ENCODE results near the gene FNBP1.

Gene FNBP1

DNA sequence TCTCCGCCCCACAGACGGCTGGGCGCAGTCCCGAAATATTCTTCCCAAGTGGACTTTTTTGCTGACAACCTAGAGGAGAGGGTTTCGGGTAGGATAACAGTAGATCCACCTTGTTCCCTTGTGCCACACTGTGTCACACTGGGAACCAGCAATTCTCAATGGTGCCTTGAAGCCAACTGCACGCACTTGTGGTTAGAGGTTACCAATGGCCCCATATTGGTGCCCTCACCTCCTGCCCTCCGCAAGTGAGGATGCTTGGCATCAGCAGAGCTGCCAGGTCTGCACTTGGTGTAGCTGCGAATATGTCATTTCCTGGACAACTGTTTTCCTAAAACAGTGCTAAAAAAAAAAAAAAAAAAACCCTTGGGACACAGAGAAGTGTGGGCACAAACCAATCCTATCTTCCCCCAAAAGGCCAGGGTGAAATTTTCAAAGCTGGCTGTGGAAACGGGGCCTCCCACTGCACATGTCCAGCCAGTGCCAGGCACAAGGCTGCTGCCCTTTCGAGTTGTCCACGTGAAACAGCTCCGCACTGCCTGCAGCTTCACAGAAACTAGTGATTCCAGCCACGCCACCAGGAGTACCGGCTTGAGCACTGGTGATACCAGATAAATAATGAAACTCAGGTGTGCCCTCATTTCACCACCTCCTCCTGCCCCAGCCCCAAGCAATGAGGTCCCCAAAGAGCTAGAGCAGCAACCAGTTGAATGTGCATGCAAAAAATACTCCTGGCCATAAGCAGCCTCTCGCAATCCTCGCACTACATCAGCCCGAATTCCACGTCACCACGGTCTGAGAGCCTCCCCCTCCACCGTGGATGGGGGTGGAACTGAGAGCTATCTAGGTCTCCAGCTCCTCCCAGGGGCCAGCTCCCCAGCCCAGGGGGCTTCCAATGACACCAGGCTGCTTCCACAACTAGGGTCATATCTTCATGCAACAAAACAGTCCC lies 156.5 kb downstream of the FNBP1 start:
- ChIA-PET POLR2A (interaction anchor here (0.9 to 1.4 kb wide), 3 partner anchors 8 to 167 kb away, joined by 4 to 5 read pairs (median 4); partner anchors contain the start of genes FNBP1 and GPR107), CTCF (interaction anchor here (0.7 kb wide), 1 partner anchor 140 kb away, joined by 3 read pairs; no protein-coding TSS in a partner anchor)
- DNase-seq (ENCODE audit: extremely low spot score): no peak
- no peak for TF ChIP-seq ELF4 (IDR thresholded peaks at IDR 0.05)
- no peak for TF ChIP-seq ZNF384 (IDR thresholded peaks at IDR 0.05)
- TF ChIP-seq L3MBTL2 (conservative IDR thresholded peaks at IDR 0.05): no peak
- no peak for TF ChIP-seq BHLHE40 (IDR thresholded peaks at IDR 0.05; ENCODE audit: borderline replicate concordance)
- TF ChIP-seq, protein P1, sequence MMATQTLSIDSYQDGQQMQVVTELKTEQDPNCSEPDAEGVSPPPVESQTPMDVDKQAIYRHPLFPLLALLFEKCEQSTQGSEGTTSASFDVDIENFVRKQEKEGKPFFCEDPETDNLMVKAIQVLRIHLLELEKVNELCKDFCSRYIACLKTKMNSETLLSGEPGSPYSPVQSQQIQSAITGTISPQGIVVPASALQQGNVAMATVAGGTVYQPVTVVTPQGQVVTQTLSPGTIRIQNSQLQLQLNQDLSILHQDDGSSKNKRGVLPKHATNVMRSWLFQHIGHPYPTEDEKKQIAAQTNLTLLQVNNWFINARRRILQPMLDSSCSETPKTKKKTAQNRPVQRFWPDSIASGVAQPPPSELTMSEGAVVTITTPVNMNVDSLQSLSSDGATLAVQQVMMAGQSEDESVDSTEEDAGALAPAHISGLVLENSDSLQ (IDR thresholded peaks at IDR 0.05): no peak
- no peak for TF ChIP-seq FOXM1 (IDR thresholded peaks at IDR 0.05; ENCODE audit: borderline replicate concordance)
- no peak for TF ChIP-seq SP1 (IDR thresholded peaks at IDR 0.05)
- TF ChIP-seq LEF1 (IDR thresholded peaks at IDR 0.05; ENCODE audit: borderline replicate concordance): no peak
- TF ChIP-seq NFRKB (IDR thresholded peaks at IDR 0.05): no peak
- TF ChIP-seq HDGF (IDR thresholded peaks at IDR 0.05; ENCODE audit: borderline replicate concordance): no peak
- no peak for TF ChIP-seq FOXK2 (IDR thresholded peaks at IDR 0.05)
- TF ChIP-seq SUZ12 (IDR thresholded peaks at IDR 0.05): no peak

DNA sequence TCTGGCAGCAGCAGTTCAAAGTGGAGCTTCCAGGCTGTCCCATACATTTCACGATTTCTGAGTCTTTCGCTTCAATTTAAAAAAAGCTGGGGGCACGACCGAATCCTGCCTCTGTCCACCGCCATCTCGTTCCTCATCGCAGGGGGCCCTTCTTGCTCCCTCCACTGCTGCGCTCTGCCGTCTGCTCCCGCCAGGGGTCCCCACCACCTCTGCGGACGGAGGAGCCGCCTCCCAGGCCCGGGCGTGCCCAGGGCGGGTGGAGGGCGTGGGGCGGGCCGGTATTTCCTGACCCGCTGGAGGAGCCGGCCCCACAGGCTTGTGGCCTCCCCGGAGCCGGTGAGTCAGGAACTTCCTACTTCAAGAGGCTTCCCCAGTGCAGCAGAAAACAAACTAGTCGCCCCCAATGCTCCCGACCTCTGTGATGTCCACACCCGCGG lies 157.3 kb downstream of the FNBP1 start:
- ChIA-PET POLR2A (interaction anchor here (0.6 to 1.5 kb wide), 3 partner anchors 9 to 379 kb away, joined by 3 to 7 read pairs (median 5); partner anchors contain the start of gene FNBP1), CTCF (no interaction called here)
- DNase-seq (ENCODE audit: extremely low spot score): peak; percentile 86
- no peak for TF ChIP-seq NFRKB (IDR thresholded peaks at IDR 0.05)
- no peak for TF ChIP-seq FOXA1 (IDR thresholded peaks at IDR 0.05)
- no peak for TF ChIP-seq LEF1 (IDR thresholded peaks at IDR 0.05; ENCODE audit: borderline replicate concordance)
- TF ChIP-seq CTBP1 (IDR thresholded peaks at IDR 0.05; ENCODE audit: borderline replicate concordance): no peak

DNA sequence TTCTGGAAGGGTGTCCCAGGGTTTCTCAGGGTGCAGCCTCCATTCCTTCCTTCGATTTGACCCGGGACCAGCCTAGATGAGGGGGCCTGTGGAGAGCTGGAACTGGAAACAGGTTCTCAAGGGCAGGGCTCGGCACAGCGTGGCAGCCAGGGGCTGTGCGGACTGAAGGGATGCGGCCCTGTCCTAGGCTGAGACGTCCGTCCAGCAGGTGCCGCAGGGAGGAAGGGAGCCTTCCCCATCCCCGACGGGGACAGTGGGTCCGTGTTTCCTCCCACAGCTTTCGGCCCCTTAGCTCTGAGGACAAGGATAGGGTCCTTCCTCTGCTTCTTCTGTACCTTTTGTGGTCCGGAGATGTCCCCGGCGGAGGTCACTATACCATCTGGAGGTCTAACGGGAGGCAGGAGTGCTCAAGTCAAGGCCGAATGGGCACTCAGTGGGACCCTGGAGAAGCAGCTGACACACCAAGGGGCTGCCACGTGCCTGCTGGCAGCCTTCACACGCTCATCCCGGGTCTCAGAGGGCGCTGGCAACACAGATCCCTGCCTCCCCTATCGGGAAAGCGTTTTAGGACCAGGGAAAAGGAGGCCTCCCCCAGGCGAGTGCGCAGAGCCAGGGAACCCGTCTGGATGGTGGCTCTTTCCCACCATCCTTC lies 157.8 kb downstream of the FNBP1 start:
- DNase-seq (ENCODE audit: extremely low spot score): peak; percentile 38
- ChIA-PET POLR2A (interaction anchor here (0.6 to 1.5 kb wide), 3 partner anchors 10 to 380 kb away, joined by 3 to 7 read pairs (median 5); partner anchors contain the start of gene FNBP1), CTCF (no interaction called here)

DNA sequence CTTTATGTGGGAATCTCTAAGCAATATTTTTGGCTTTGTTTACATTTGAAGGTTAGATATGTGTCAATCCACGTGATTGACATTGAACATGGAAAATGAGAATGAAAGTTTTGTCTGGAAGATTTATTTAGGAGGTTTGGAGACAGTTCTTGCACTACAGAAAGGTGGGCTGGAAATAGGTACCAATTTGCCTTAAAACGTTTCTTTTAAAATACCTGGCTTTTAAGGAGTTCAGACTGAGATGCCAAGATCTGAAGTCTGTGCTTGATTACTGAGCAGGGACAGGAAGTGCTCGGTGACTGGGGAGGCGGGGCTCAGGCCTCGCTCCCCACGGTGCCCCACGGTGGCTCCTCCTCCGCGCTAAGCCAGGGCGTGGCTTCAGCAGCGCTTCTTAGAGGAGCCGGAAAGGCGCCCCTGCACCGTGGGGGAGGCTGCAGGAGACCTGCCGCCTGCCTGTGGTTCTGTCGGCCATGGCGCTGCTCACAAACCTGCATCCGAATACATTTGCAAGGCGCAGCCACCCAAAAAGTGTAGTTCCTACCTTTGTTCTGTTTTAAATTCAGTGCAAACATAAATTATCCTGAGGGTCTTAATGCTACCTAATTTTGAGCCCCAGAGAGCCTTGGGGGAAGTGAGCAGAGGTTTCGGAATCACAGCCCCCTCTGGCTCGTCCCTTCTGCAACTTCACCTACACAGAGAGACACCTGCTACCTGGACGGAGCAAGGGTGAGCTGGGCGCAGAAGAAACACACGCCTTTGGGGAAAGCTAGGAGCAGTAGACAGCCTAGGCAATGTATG lies 158.6 kb downstream of the FNBP1 start:
- POLR2A ChIA-PET: interaction anchor here (1.4 to 1.5 kb wide), 2 partner anchors 11 to 158 kb away, joined by 5 to 7 read pairs; partner anchors contain the start of gene FNBP1
- peak; percentile 89 for DNase-seq (ENCODE audit: extremely low spot score)
- TF ChIP-seq L3MBTL2 (conservative IDR thresholded peaks at IDR 0.05) (no peak), FOXA1 (IDR thresholded peaks at IDR 0.05) (no peak), SP1 (IDR thresholded peaks at IDR 0.05) (no peak), CTBP1 (IDR thresholded peaks at IDR 0.05; ENCODE audit: borderline replicate concordance) (no peak), BHLHE40 (IDR thresholded peaks at IDR 0.05; ENCODE audit: borderline replicate concordance) (no peak), ZNF384 (IDR thresholded peaks at IDR 0.05) (no peak), ELF4 (IDR thresholded peaks at IDR 0.05) (peak; percentile 19; the same call in 1 of the 2 replicates)
- TF ChIP-seq, protein P1 (IDR thresholded peaks at IDR 0.05): peak; percentile 92
- CTCF ChIA-PET: no interaction called here

More for the DNA sequence above, 157.8 kb downstream of the FNBP1 start:
- TF ChIP-seq ELF4 (IDR thresholded peaks at IDR 0.05) (no peak), HDGF (IDR thresholded peaks at IDR 0.05; ENCODE audit: borderline replicate concordance) (0 out of 2 replicates have a peak, but pooled peaks have one; percentile 64), L3MBTL2 (conservative IDR thresholded peaks at IDR 0.05) (no peak)

DNA sequence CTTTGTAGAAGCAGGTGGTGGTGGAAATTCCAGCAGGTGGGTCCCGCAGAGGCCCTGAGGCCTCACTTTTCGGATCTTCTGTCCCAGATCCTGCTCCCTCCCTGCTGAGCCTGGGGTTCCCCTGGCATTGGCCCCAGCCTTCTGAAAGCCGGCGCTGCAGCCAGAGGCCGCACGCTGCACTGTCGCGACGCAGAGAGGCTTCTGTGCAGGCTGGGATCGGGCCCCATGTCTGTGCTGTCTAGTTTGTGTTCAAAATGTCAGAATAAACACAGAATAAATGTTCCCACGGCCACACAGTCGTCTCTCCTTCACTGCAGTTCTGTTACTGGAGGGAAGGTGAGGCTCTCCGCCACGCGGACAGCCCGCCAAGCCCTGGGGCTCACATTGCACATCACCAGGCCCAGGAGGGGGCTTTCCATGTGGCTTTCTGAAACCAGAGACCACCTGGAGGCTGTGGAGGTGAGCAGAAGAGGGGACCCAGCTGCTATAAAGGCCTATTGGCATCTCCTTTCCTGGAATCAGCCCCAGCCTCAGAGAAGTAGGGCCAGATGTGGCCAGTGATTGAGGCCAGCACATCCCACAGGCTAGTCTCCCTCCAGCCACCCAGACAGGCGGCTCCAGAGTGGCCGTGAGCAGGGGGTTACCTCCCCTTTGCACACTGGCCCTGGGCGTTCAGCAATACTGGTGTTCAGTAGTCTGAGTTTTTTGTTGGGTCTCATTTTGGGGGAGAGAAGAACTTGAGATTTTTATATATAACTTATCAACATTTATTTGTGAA lies 161.3 kb downstream of the FNBP1 start:
- POLR2A ChIA-PET: no interaction called here
- CTCF ChIA-PET: no interaction called here
- TF ChIP-seq LEF1 (IDR thresholded peaks at IDR 0.05; ENCODE audit: borderline replicate concordance) (no peak), ELF4 (IDR thresholded peaks at IDR 0.05) (no peak), BHLHE40 (IDR thresholded peaks at IDR 0.05; ENCODE audit: borderline replicate concordance) (no peak), ZNF384 (IDR thresholded peaks at IDR 0.05) (no peak), L3MBTL2 (conservative IDR thresholded peaks at IDR 0.05) (no peak), SUZ12 (IDR thresholded peaks at IDR 0.05) (no peak), CTBP1 (IDR thresholded peaks at IDR 0.05; ENCODE audit: borderline replicate concordance) (no peak), FOXA1 (IDR thresholded peaks at IDR 0.05) (no peak), HDGF (IDR thresholded peaks at IDR 0.05; ENCODE audit: borderline replicate concordance) (no peak), FOXK2 (IDR thresholded peaks at IDR 0.05) (no peak), TARDBP (IDR thresholded peaks at IDR 0.05) (no peak), NFRKB (IDR thresholded peaks at IDR 0.05) (no peak), FOXM1 (IDR thresholded peaks at IDR 0.05; ENCODE audit: borderline replicate concordance) (no peak), ARNT (IDR thresholded peaks at IDR 0.05) (no peak), SP1 (IDR thresholded peaks at IDR 0.05) (no peak)
- TF ChIP-seq, protein P1 (IDR thresholded peaks at IDR 0.05): no peak
- DNase-seq (ENCODE audit: extremely low spot score): no peak
